ENCODE results near the gene VAV1.

- TF ChIP-seq CTCF (IDR thresholded peaks at IDR 0.05): no peak
- TF ChIP-seq MAZ (IDR thresholded peaks at IDR 0.05; ENCODE audit: borderline replicate concordance, low read depth, low read length): no peak
- TF ChIP-seq EP300 (IDR thresholded peaks at IDR 0.05): no peak
- no peak for TF ChIP-seq HOXA7 (CRISPR knock-in tag; IDR thresholded peaks at IDR 0.05)
- TF ChIP-seq ZNF302 (CRISPR knock-in tag; IDR thresholded peaks at IDR 0.05): no peak
- no peak for TF ChIP-seq CEBPB (IDR thresholded peaks at IDR 0.05)
- no peak for TF ChIP-seq HOXB13 (CRISPR knock-in tag; IDR thresholded peaks at IDR 0.05; ENCODE audit: low read depth)
- TF ChIP-seq HMGXB4 (CRISPR knock-in tag; IDR thresholded peaks at IDR 0.05; ENCODE audit: borderline replicate concordance): no peak
- no peak for TF ChIP-seq RAD21 (conservative IDR thresholded peaks at IDR 0.05 in 1 of 2, IDR thresholded peaks at IDR 0.05 in 1 of 2)
- TF ChIP-seq ELK1 (IDR thresholded peaks at IDR 0.05; ENCODE audit: low read depth, low read length): no peak
- no peak for TF ChIP-seq KDM1A (IDR thresholded peaks at IDR 0.05; ENCODE audit: low read depth)
Measured at GRCh38 chr19:6847828-6848200, 75.3 kb downstream of the VAV1 start.

Data from A549 (cell line).